NT2/D1 (cell line): ENCODE measurements around the gene DAB2IP.

Source experiments
- SUZ12 ChIP-seq: IDR thresholded peaks from 2 replicates; pipeline ENCODE4 v1.6.1; 2011; ENCODE audit not compliant: insufficient read length, insufficient read depth; ENCODE audit errors: extremely low read depth
- YY1 ChIP-seq: IDR thresholded peaks from 2 replicates; pipeline ENCODE4 v1.6.1; 2011; ENCODE audit not compliant: insufficient read length, insufficient read depth
- ZNF274 ChIP-seq: IDR thresholded peaks from 2 replicates; pipeline ENCODE4 v1.6.1; 2011; ENCODE audit warnings: mild to moderate bottlenecking, low read depth, low read length

GRCh38 chr9:121738411-121738810, 87.0 kb downstream of the DAB2IP start:
- TF ChIP-seq SUZ12 (no peak), ZNF274 (no peak), YY1 (no peak)
